A549 (cell line): ENCODE data around the gene TAPBPL. TPM values are rescaled to one million over a fixed set of nuclear protein-coding genes. Genes with fewer than 3 reads are reported as not detected.

Source experiments
- ATAC-seq, 2 experiments: fragments of 200-7000 bp in 1 of 2; fragments of >200 bp in 1 of 2; cut with Nextera tagmentation in 1 of 2; cut with Tn5 transposase in 1 of 2; 3 replicates each; pipeline versions ENCODE4 v1.8.0 to v1.9.1; 2018 to 2020; ENCODE audit warnings: mild to moderate bottlenecking in 1 of 2, moderate library complexity in 1 of 2
- CTCF ChIA-PET: fragments of 300-600 bp; sonication (Branson Sonifier 250); formaldehyde crosslinking; extraction: SDS; loops from one replicate; lab custom pipeline; 2021; ENCODE audit warnings: antibody characterized with exemption, inconsistent platforms; lab: Yijun Ruan, JAX
- POLR2A ChIA-PET: fragments of 350-600 bp; formaldehyde crosslinking; extraction: SDS; loops from one replicate; lab custom pipeline; 2021; ENCODE audit warnings: antibody characterized with exemption, inconsistent platforms; lab: Yijun Ruan, JAX
- DNase-seq, 2 experiments: peaks; one replicate each; pipeline versions ENCODE4 v3.0.0 to v3.0.0-alpha.2; 2011 to 2016; ENCODE audit warnings: low read depth in 1 of 2, low spot score in 1 of 2
- FAIRE-seq: peaks from 2 replicates; lab custom pipeline; 2011; peaks lifted over from hg19 to GRCh38; lab: Jason Lieb, UNC
- H3K27ac ChIP-seq, 2 experiments: fragments of >200 bp; sonication (Bioruptor Twin); formaldehyde crosslinking; 3 replicates each; pipeline ENCODE4 v1.5.1; 2016 to 2017
- H3K4me1 ChIP-seq: fragments of >200 bp; sonication (Bioruptor Twin); formaldehyde crosslinking; 3 replicates; pipeline ENCODE4 v1.6.1; 2016
- H3K4me2 ChIP-seq: fragments of >200 bp; sonication (Bioruptor Twin); formaldehyde crosslinking; 3 replicates; pipeline ENCODE4 v1.6.1; 2016
- H3K4me3 ChIP-seq: fragments of >200 bp; sonication (Bioruptor Twin); formaldehyde crosslinking; 3 replicates; pipeline ENCODE4 v1.5.1; 2016
- H3K9me3 ChIP-seq: fragments of >200 bp; sonication (Bioruptor Twin); formaldehyde crosslinking; 3 replicates; pipeline ENCODE4 v1.6.1; 2016
- ATOH8 ChIP-seq: fragments of 250-450 bp; sonication (Bioruptor Pico); IDR thresholded peaks from 2 replicates; pipeline ENCODE4 v1.5.0; 2020; ENCODE audit warnings: low read depth, mild to moderate bottlenecking, moderate library complexity
- CBX8 ChIP-seq: fragments of 200-600 bp; sonication (generic); IDR thresholded peaks from 2 replicates; pipeline ENCODE4 v1.6.1; 2016
- CEBPB ChIP-seq, 2 experiments: fragments of >200 bp in 1 of 2; sonication (Bioruptor Twin) in 1 of 2; formaldehyde crosslinking in 1 of 2; IDR thresholded peaks; 2 replicates each; pipeline ENCODE4 v1.6.1; 2012 to 2016
- EHF ChIP-seq: fragments of 250-450 bp; sonication (Bioruptor Pico); IDR thresholded peaks from 2 replicates; pipeline ENCODE4 v1.5.0; 2020; ENCODE audit warnings: mild to moderate bottlenecking
- EP300 ChIP-seq, 2 experiments: fragments of >200 bp; sonication (Bioruptor Twin); formaldehyde crosslinking; IDR thresholded peaks; 2 replicates in 1 of 2; 3 replicates in 1 of 2; pipeline ENCODE4 v1.6.1; 2016 to 2017
- HDAC2 ChIP-seq: fragments of 200-600 bp; sonication (generic); IDR thresholded peaks from 2 replicates; pipeline ENCODE4 v1.6.1; 2016
- JUN ChIP-seq, 2 experiments: fragments of >200 bp; sonication (Bioruptor Twin); formaldehyde crosslinking; IDR thresholded peaks; 2 replicates in 1 of 2; 3 replicates in 1 of 2; pipeline ENCODE4 v1.6.1; 2016 to 2017
- KDM1A ChIP-seq: fragments of 200-600 bp; sonication (generic); IDR thresholded peaks from 2 replicates; pipeline ENCODE4 v1.6.1; 2016; ENCODE audit warnings: low read depth, mild to moderate bottlenecking
- NPAS2 ChIP-seq: fragments of 250-450 bp; sonication (Bioruptor Pico); IDR thresholded peaks from 2 replicates; pipeline ENCODE4 v1.8.0; 2022; ENCODE audit warnings: mild to moderate bottlenecking, moderate library complexity, borderline replicate concordance
- PHF8 ChIP-seq: fragments of 200-600 bp; sonication (generic); IDR thresholded peaks from 2 replicates; pipeline ENCODE4 v1.6.1; 2016; ENCODE audit warnings: low read depth, mild to moderate bottlenecking, antibody characterized with exemption, moderate library complexity, borderline replicate concordance
- POLR2A ChIP-seq: IDR thresholded peaks from 2 replicates; pipeline ENCODE4 v1.6.1; 2012; ENCODE audit warnings: mild to moderate bottlenecking, low read length
- RARB ChIP-seq: fragments of 250-450 bp; sonication (Bioruptor Pico); IDR thresholded peaks from 2 replicates; pipeline ENCODE4 v1.8.0; 2021; ENCODE audit warnings: mild to moderate bottlenecking, moderate library complexity
- RCOR1 ChIP-seq: fragments of 150-350 bp; IDR thresholded peaks from 2 replicates; pipeline ENCODE4 v1.6.1; 2014; ENCODE audit warnings: antibody characterized with exemption, low read length, low read depth
- REST ChIP-seq: fragments of 200-600 bp; sonication (generic); IDR thresholded peaks from 2 replicates; pipeline ENCODE4 v1.6.1; 2016; ENCODE audit warnings: antibody characterized with exemption, mild to moderate bottlenecking, moderate library complexity
- RFX5 ChIP-seq: fragments of 450-650 bp; IDR thresholded peaks from 2 replicates; pipeline ENCODE4 v1.7.1; 2014; ENCODE audit warnings: antibody characterized with exemption, mild to moderate bottlenecking, moderate library complexity
- RNF2 ChIP-seq: fragments of 200-600 bp; sonication (generic); IDR thresholded peaks from 2 replicates; pipeline ENCODE4 v1.6.1; 2016; ENCODE audit warnings: low read depth, mild to moderate bottlenecking, antibody characterized with exemption, moderate library complexity, borderline replicate concordance
- SMC3 ChIP-seq: fragments of >200 bp; sonication (Bioruptor Twin); formaldehyde crosslinking; IDR thresholded peaks from 3 replicates; pipeline ENCODE4 v1.6.1; 2018; ENCODE audit warnings: inconsistent platforms
- SREBF2 ChIP-seq: fragments of 450-650 bp; IDR thresholded peaks from 2 replicates; pipeline ENCODE4 v1.6.1; 2014; ENCODE audit warnings: mild to moderate bottlenecking, moderate library complexity
- ZC3H11A ChIP-seq: fragments of 450-650 bp; IDR thresholded peaks from 2 replicates; pipeline ENCODE4 v1.6.1; 2014; ENCODE audit warnings: antibody characterized with exemption, mild to moderate bottlenecking
- WGBS: methylation state at CpG from one replicate; pipeline ENCODE4 v1.1.6; 2017; ENCODE audit errors: missing lambda C conversion rate; 5-methylcytosine and 5-hydroxymethylcytosine counted together
- polyA plus RNA-seq, 4 experiments: library from polyadenylated mRNA; depleted of rRNA in 3 of 4; stranded (reverse); fragments of >200 nt; fragmentation: RNase III in 1 of 4; extraction: RNeasy Plus Mini Kit Qiagen cat#74134 plus additional on column Dnase treatment in 1 of 4; gene quantifications; 2 replicates in 3 of 4; 3 replicates in 1 of 4; pipeline ENCODE4 v1.2.3, GENCODE V29; 2011 to 2017
- TF ChIP-seq, protein P1 (sequence below): IDR thresholded peaks from 2 replicates; pipeline ENCODE4 v1.6.1; 2012
- TF ChIP-seq, protein P2 (sequence below): fragments of 150-350 bp; IDR thresholded peaks from 2 replicates; pipeline ENCODE4 v1.6.1; 2014; ENCODE audit warnings: low read depth, mild to moderate bottlenecking, low read length
- TF ChIP-seq, protein P3 (sequence below): IDR thresholded peaks from 2 replicates; pipeline ENCODE4 v1.6.1; 2012; ENCODE audit warnings: low read depth, borderline replicate concordance

The TAPBPL gene
- polyA plus RNA-seq, 2 of the 4 experiments (the other 2 are of a cell fraction) = 2.8 to 3.6 TPM

GRCh38 chr12:6418796-6419195 is 33.0 kb upstream of the TAPBPL start:
- no peak for TF ChIP-seq JUN (IDR thresholded peaks at IDR 0.05)
- TF ChIP-seq, protein P1, sequence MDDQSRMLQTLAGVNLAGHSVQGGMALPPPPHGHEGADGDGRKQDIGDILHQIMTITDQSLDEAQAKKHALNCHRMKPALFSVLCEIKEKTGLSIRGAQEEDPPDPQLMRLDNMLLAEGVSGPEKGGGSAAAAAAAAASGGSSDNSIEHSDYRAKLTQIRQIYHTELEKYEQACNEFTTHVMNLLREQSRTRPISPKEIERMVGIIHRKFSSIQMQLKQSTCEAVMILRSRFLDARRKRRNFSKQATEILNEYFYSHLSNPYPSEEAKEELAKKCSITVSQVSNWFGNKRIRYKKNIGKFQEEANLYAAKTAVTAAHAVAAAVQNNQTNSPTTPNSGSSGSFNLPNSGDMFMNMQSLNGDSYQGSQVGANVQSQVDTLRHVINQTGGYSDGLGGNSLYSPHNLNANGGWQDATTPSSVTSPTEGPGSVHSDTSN = no peak
- no peak for FAIRE-seq
- ChIA-PET POLR2A (interaction anchor here (1.0 kb wide), 1 partner anchor 52 kb away, joined by 3 read pairs; the partner anchor contains the start of gene VAMP1), CTCF (interaction anchor here (0.6 to 6.1 kb wide), 6 partner anchors 10 to 119 kb away, joined by 3 to 48 read pairs (median 5); no protein-coding TSS in a partner anchor)
- WGBS = 92% methylated on average over 6 of the region's 6 CpGs
- no peak overlapping the region for H3K4me2 ChIP-seq
- no peak for ATAC-seq
- H3K4me3 ChIP-seq = no peak overlapping the region
- no peak overlapping the region for H3K27ac ChIP-seq
- peaks cover 19% of the 10 kb centered on the region for H3K4me1 ChIP-seq
- DNase-seq = no peak
- peaks cover 8% of the 10 kb centered on the region; the same call in 1 of the 3 replicates for H3K9me3 ChIP-seq

GRCh38 chr12:6420364-6420763 is 31.5 kb upstream of the TAPBPL start:
- Histone ChIP-seq H3K9me3 (peaks cover 8% of the 10 kb centered on the region; the same call in 1 of the 3 replicates), H3K27ac (peak overlapping the region; percentile 8 to 64; a peak in 4 of 6 replicates), H3K4me3 (no peak overlapping the region), H3K4me1 (peaks cover 21% of the 10 kb centered on the region)
- peak; percentile 23 for FAIRE-seq
- POLR2A ChIA-PET = interaction anchor here (0.7 to 0.8 kb wide), 2 partner anchors 50 to 84 kb away, joined by 3 read pairs; partner anchors contain the start of gene VAMP1
- 24% methylated on average over 4 of the region's 4 CpGs for WGBS
- TF ChIP-seq, protein P2, sequence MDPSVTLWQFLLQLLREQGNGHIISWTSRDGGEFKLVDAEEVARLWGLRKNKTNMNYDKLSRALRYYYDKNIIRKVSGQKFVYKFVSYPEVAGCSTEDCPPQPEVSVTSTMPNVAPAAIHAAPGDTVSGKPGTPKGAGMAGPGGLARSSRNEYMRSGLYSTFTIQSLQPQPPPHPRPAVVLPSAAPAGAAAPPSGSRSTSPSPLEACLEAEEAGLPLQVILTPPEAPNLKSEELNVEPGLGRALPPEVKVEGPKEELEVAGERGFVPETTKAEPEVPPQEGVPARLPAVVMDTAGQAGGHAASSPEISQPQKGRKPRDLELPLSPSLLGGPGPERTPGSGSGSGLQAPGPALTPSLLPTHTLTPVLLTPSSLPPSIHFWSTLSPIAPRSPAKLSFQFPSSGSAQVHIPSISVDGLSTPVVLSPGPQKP = no peak
- no peak for TF ChIP-seq SMC3
- no peak for TF ChIP-seq RFX5
- TF ChIP-seq CBX8 = no peak
- no peak for TF ChIP-seq PHF8
- TF ChIP-seq, protein P3, sequence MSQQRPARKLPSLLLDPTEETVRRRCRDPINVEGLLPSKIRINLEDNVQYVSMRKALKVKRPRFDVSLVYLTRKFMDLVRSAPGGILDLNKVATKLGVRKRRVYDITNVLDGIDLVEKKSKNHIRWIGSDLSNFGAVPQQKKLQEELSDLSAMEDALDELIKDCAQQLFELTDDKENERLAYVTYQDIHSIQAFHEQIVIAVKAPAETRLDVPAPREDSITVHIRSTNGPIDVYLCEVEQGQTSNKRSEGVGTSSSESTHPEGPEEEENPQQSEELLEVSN = no peak
- TF ChIP-seq KDM1A = no peak
- no peak for TF ChIP-seq NPAS2 (CRISPR knock-in tag)
- TF ChIP-seq RCOR1 = no peak
- TF ChIP-seq RARB (CRISPR knock-in tag) = no peak
- TF ChIP-seq EP300 (IDR thresholded peaks at IDR 0.05) = no peak
- no peak for TF ChIP-seq CEBPB (IDR thresholded peaks at IDR 0.05)
- TF ChIP-seq SREBF2 = no peak
- no peak for TF ChIP-seq EHF (CRISPR knock-in tag)
- no peak for TF ChIP-seq ATOH8 (CRISPR knock-in tag)
- TF ChIP-seq JUN (IDR thresholded peaks at IDR 0.05) = no peak
- TF ChIP-seq, all 56 proteins: peak for 0
- peak overlapping the region; percentile 54 for H3K4me2 ChIP-seq
- peak in 1 of 2 experiments; percentile 29 for DNase-seq
- no peak for ATAC-seq
- CTCF ChIA-PET = interaction anchor here (6.1 kb wide), 1 partner anchor 45 kb away, joined by 48 read pairs; no protein-coding TSS in a partner anchor

GRCh38 chr12:6423267-6424007 is 28.4 kb upstream of the TAPBPL start:
- ChIA-PET CTCF (interaction anchor here (0.5 to 8.1 kb wide), 54 partner anchors 9 to 417 kb away, joined by 3 to 121 read pairs (median 4); partner anchors contain the start of genes CD27, GAPDH, GNB3 and MRPL51), POLR2A (interaction anchor here (0.5 to 1.4 kb wide), 3 partner anchors 47 to 210 kb away, joined by 3 to 9 read pairs (median 4); partner anchors contain the start of genes GAPDH and VAMP1)
- peak; percentile 91 to 95 for ATAC-seq
- DNase-seq = peak; percentile 87 to 93
- H3K4me1 ChIP-seq = peaks cover 26% of the 10 kb centered on the region
- H3K9me3 ChIP-seq = no peaks in the 10 kb centered on the region
- peak overlapping the region; percentile 42 to 76; a peak in 4 of 6 replicates for H3K27ac ChIP-seq
- WGBS = 8% methylated on average over 9 of the region's 9 CpGs
- no peak overlapping the region for H3K4me2 ChIP-seq
- peak; percentile 88 for FAIRE-seq
- no peak overlapping the region for H3K4me3 ChIP-seq
- TF ChIP-seq POLR2A (no peak), SMC3 (peak; percentile 96), HDAC2 (0 out of 2 replicates have a peak, but pooled peaks have one; percentile 49), ZC3H11A (no peak), REST (no peak), ATOH8 (CRISPR knock-in tag) (0 out of 2 replicates have a peak, but pooled peaks have one; percentile 6), RNF2 (no peak)
